Measurements from ENCODE around the gene JARID2. TPM values are rescaled to one million over a fixed set of nuclear protein-coding genes. Genes with fewer than 3 reads are reported as not detected.
A peak's percentile ranks its signal among the peaks of the same experiment; 100 is the strongest.

The JARID2 gene
- total RNA-seq, 2 experiments from 2014 or later: 30.0 to 42.4 TPM

- H3K9me3 Mint-ChIP-seq (ENCODE audit: low read depth): no peaks in the 10 kb centered on the region
- peaks cover 84% of the 10 kb centered on the region for H3K4me1 Mint-ChIP-seq
- ATAC-seq: no peak
- H3K27ac Mint-ChIP-seq: peak overlapping the region; percentile 39
- DNase-seq: no peak
- CTCF ChIA-PET: interaction anchor here (0.7 to 1.8 kb wide), 5 partner anchors 10 to 107 kb away, joined by 3 to 6 read pairs (median 3); no protein-coding TSS in a partner anchor
- peaks cover 23% of the 10 kb centered on the region for H3K36me3 Mint-ChIP-seq
- no peaks in the 10 kb centered on the region for H3K27me3 Mint-ChIP-seq
- no peak overlapping the region for H3K4me3 Mint-ChIP-seq
Observed at GRCh38 chr6:15303920-15304291, 58.0 kb downstream of the JARID2 start.

GRCh38 chr6:15304337-15305042 lies 58.6 kb downstream of the JARID2 start:
- CTCF ChIA-PET: interaction anchor here (0.9 to 1.8 kb wide), 6 partner anchors 10 to 106 kb away, joined by 3 to 6 read pairs (median 3); no protein-coding TSS in a partner anchor
- Mint-ChIP-seq H3K36me3 (peaks cover 24% of the 10 kb centered on the region), H3K9me3 (ENCODE audit: low read depth) (no peaks in the 10 kb centered on the region), H3K4me3 (peak overlapping the region; percentile 2), H3K27ac (peak overlapping the region; percentile 92), H3K27me3 (no peaks in the 10 kb centered on the region), H3K4me1 (peaks cover 83% of the 10 kb centered on the region)
- ATAC-seq: no peak
- DNase-seq: no peak

GRCh38 chr6:15305496-15305895 lies 59.6 kb downstream of the JARID2 start:
- H3K36me3 Mint-ChIP-seq: peaks cover 24% of the 10 kb centered on the region
- ATAC-seq (peak; percentile 48), DNase-seq (peak; percentile 60)
- peak overlapping the region; percentile 59 for H3K4me3 Mint-ChIP-seq
- peaks cover 80% of the 10 kb centered on the region for H3K4me1 Mint-ChIP-seq
- H3K27ac Mint-ChIP-seq: peak overlapping the region; percentile 92
- CTCF ChIA-PET: interaction anchor here (1.2 kb wide), 2 partner anchors 8 to 24 kb away, joined by 4 to 5 read pairs; no protein-coding TSS in a partner anchor
- H3K9me3 Mint-ChIP-seq (ENCODE audit: low read depth): no peaks in the 10 kb centered on the region
- H3K27me3 Mint-ChIP-seq: no peaks in the 10 kb centered on the region

- ATAC-seq: no peak
- H3K27ac Mint-ChIP-seq: peak overlapping the region; percentile 92
- peaks cover 80% of the 10 kb centered on the region for H3K4me1 Mint-ChIP-seq
- peak overlapping the region; percentile 59 for H3K4me3 Mint-ChIP-seq
- H3K9me3 Mint-ChIP-seq (ENCODE audit: low read depth): no peaks in the 10 kb centered on the region
- CTCF ChIA-PET: interaction anchor here (1.2 to 1.3 kb wide), 3 partner anchors 9 to 59 kb away, joined by 4 to 5 read pairs (median 4); no protein-coding TSS in a partner anchor
- DNase-seq: no peak
- peaks cover 24% of the 10 kb centered on the region for H3K36me3 Mint-ChIP-seq
- no peaks in the 10 kb centered on the region for H3K27me3 Mint-ChIP-seq
Observed at GRCh38 chr6:15305909-15306308, 60.0 kb downstream of the JARID2 start.

- Mint-ChIP-seq H3K4me3 (no peak overlapping the region), H3K36me3 (peaks cover 13% of the 10 kb centered on the region), H3K9me3 (ENCODE audit: low read depth) (no peaks in the 10 kb centered on the region), H3K27ac (peak overlapping the region; percentile 34), H3K27me3 (no peaks in the 10 kb centered on the region), H3K4me1 (peaks cover 76% of the 10 kb centered on the region)
- ATAC-seq (no peak), DNase-seq (no peak)
- CTCF ChIA-PET: no interaction called here
Observed at GRCh38 chr6:15308435-15309213, 62.8 kb downstream of the JARID2 start.

- no peaks in the 10 kb centered on the region for H3K9me3 Mint-ChIP-seq (ENCODE audit: low read depth)
- ATAC-seq: no peak
- H3K4me1 Mint-ChIP-seq: peaks cover 72% of the 10 kb centered on the region
- CTCF ChIA-PET: no interaction called here
- H3K27me3 Mint-ChIP-seq: no peaks in the 10 kb centered on the region
- no peak overlapping the region for H3K27ac Mint-ChIP-seq
- no peak overlapping the region for H3K4me3 Mint-ChIP-seq
- no peak for DNase-seq
- H3K36me3 Mint-ChIP-seq: peaks cover 14% of the 10 kb centered on the region
Observed at GRCh38 chr6:15309611-15310283, 63.9 kb downstream of the JARID2 start.

- Mint-ChIP-seq H3K4me1 (peaks cover 65% of the 10 kb centered on the region), H3K4me3 (no peak overlapping the region), H3K36me3 (peaks cover 11% of the 10 kb centered on the region), H3K27ac (no peak overlapping the region), H3K27me3 (no peaks in the 10 kb centered on the region), H3K9me3 (ENCODE audit: low read depth) (no peaks in the 10 kb centered on the region)
- CTCF ChIA-PET: no interaction called here
- ATAC-seq (no peak), DNase-seq (no peak)
Observed at GRCh38 chr6:15310680-15311079, 64.8 kb downstream of the JARID2 start.

GRCh38 chr6:15312500-15312899 lies 66.6 kb downstream of the JARID2 start:
- H3K27me3 Mint-ChIP-seq: no peaks in the 10 kb centered on the region
- DNase-seq: no peak

GRCh38 chr6:15313367-15313766 lies 67.5 kb downstream of the JARID2 start:
- CTCF ChIA-PET: no interaction called here
- no peak overlapping the region for H3K4me3 Mint-ChIP-seq

More at GRCh38 chr6:15312500-15312899, 66.6 kb downstream of the JARID2 start:
- Mint-ChIP-seq H3K27ac (peak overlapping the region; percentile 47), H3K4me1 (peaks cover 73% of the 10 kb centered on the region), H3K9me3 (ENCODE audit: low read depth) (no peaks in the 10 kb centered on the region), H3K36me3 (peaks cover 10% of the 10 kb centered on the region), H3K4me3 (no peak overlapping the region)
- peak; percentile 70 for ATAC-seq
- CTCF ChIA-PET: interaction anchor here (0.6 to 1.1 kb wide), 2 partner anchors 13 to 17 kb away, joined by 3 read pairs; no protein-coding TSS in a partner anchor

GRCh38 chr6:15316754-15317153 lies 70.9 kb downstream of the JARID2 start:
- no peak overlapping the region for H3K4me3 Mint-ChIP-seq

More at GRCh38 chr6:15313367-15313766, 67.5 kb downstream of the JARID2 start:
- ATAC-seq (no peak), DNase-seq (no peak)
- H3K9me3 Mint-ChIP-seq (ENCODE audit: low read depth): no peaks in the 10 kb centered on the region
- H3K27ac Mint-ChIP-seq: no peak overlapping the region
- H3K27me3 Mint-ChIP-seq: no peaks in the 10 kb centered on the region
- H3K36me3 Mint-ChIP-seq: peaks cover 8% of the 10 kb centered on the region
- H3K4me1 Mint-ChIP-seq: peaks cover 73% of the 10 kb centered on the region

GRCh38 chr6:15317251-15317650 lies 71.4 kb downstream of the JARID2 start:
- H3K27me3 Mint-ChIP-seq: no peaks in the 10 kb centered on the region
- no peak overlapping the region for H3K27ac Mint-ChIP-seq
- CTCF ChIA-PET: interaction anchor here (1.0 kb wide), 1 partner anchor 124 kb away, joined by 3 read pairs; no protein-coding TSS in a partner anchor
- ATAC-seq (no peak), DNase-seq (no peak)
- H3K4me3 Mint-ChIP-seq: no peak overlapping the region
- peaks cover 7% of the 10 kb centered on the region for H3K36me3 Mint-ChIP-seq
- no peaks in the 10 kb centered on the region for H3K9me3 Mint-ChIP-seq (ENCODE audit: low read depth)
- peaks cover 77% of the 10 kb centered on the region for H3K4me1 Mint-ChIP-seq

More at GRCh38 chr6:15316754-15317153, 70.9 kb downstream of the JARID2 start:
- CTCF ChIA-PET: no interaction called here
- H3K36me3 Mint-ChIP-seq: peaks cover 7% of the 10 kb centered on the region
- ATAC-seq (no peak), DNase-seq (no peak)
- no peaks in the 10 kb centered on the region for H3K9me3 Mint-ChIP-seq (ENCODE audit: low read depth)
- no peak overlapping the region for H3K27ac Mint-ChIP-seq
- H3K4me1 Mint-ChIP-seq: peaks cover 76% of the 10 kb centered on the region
- H3K27me3 Mint-ChIP-seq: no peaks in the 10 kb centered on the region

GRCh38 chr6:15317934-15318902 lies 72.3 kb downstream of the JARID2 start:
- Mint-ChIP-seq H3K27ac (peak overlapping the region; percentile 11), H3K36me3 (peaks cover 4% of the 10 kb centered on the region), H3K9me3 (ENCODE audit: low read depth) (no peaks in the 10 kb centered on the region), H3K4me1 (peaks cover 76% of the 10 kb centered on the region), H3K27me3 (no peaks in the 10 kb centered on the region), H3K4me3 (no peak overlapping the region)
- DNase-seq (no peak), ATAC-seq (no peak)
- CTCF ChIA-PET: interaction anchor here (1.0 to 1.3 kb wide), 2 partner anchors 9 to 123 kb away, joined by 3 to 5 read pairs; no protein-coding TSS in a partner anchor
